Measurements from ENCODE around the gene SLFNL1.
A peak's percentile ranks its signal among the peaks of the same experiment; 100 is the strongest.

The SLFNL1 gene

DNA sequence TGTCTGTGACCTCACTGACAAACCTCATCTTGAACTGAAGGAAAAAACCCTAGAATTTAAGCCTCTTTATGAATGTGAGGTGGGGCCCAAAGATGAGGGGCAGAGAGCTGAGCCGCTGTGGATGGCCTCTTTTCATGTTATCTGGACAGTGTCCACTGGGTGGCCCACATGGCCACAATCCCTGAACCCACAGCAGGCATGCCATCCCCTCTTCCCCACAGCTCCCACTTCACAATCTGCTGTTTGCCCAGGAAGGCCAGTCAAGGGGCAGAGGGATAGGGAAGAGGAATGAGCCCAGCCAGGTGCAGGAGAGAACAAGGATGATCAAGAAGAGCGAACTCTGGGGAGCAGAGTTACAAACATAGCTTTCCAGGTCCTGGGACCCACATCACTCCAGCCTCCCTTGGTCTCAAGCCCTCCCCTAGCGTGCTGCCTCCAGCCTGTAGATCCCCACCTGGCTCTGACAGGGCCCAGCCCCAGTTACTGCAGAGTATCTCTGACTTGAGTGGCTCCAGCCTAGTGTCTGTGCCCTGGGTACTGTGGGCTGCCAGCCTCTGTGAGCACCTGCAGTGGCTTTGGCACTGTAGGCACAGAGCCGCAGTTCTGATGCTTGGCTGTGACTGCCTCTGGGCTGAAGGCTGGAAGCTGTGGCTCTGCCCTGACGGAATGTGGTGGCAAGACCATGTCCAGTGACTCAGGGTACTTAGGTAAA, 1.9 kb upstream of the SLFNL1 start:
- no peak for DNase-seq (ENCODE audit: low read depth)
- no peak overlapping the region for H3K4me3 ChIP-seq (ENCODE audit: control insufficient read depth, low read depth, low read length)
- TF ChIP-seq, protein P1, sequence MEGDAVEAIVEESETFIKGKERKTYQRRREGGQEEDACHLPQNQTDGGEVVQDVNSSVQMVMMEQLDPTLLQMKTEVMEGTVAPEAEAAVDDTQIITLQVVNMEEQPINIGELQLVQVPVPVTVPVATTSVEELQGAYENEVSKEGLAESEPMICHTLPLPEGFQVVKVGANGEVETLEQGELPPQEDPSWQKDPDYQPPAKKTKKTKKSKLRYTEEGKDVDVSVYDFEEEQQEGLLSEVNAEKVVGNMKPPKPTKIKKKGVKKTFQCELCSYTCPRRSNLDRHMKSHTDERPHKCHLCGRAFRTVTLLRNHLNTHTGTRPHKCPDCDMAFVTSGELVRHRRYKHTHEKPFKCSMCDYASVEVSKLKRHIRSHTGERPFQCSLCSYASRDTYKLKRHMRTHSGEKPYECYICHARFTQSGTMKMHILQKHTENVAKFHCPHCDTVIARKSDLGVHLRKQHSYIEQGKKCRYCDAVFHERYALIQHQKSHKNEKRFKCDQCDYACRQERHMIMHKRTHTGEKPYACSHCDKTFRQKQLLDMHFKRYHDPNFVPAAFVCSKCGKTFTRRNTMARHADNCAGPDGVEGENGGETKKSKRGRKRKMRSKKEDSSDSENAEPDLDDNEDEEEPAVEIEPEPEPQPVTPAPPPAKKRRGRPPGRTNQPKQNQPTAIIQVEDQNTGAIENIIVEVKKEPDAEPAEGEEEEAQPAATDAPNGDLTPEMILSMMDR (IDR thresholded peaks at IDR 0.05; ENCODE audit: control insufficient read depth, insufficient read depth, low read depth, low read length, missing control alignments): peak; percentile 36

GRCh38 chr1:41022424-41022823, 899 bp upstream of the SLFNL1 start:
- H3K4me3 ChIP-seq (ENCODE audit: control insufficient read depth, low read depth, low read length): no peak overlapping the region
- DNase-seq (ENCODE audit: low read depth): no peak
- TF ChIP-seq, protein P1 (IDR thresholded peaks at IDR 0.05; ENCODE audit: control insufficient read depth, insufficient read depth, low read depth, low read length, missing control alignments): no peak

GRCh38 chr1:41020654-41021053, 871 bp downstream of the SLFNL1 start:
- DNase-seq (ENCODE audit: low read depth): no peak
- no peak overlapping the region for H3K4me3 ChIP-seq (ENCODE audit: control insufficient read depth, low read depth, low read length)
- TF ChIP-seq, protein P1 (IDR thresholded peaks at IDR 0.05; ENCODE audit: control insufficient read depth, insufficient read depth, low read depth, low read length, missing control alignments): no peak

DNA sequence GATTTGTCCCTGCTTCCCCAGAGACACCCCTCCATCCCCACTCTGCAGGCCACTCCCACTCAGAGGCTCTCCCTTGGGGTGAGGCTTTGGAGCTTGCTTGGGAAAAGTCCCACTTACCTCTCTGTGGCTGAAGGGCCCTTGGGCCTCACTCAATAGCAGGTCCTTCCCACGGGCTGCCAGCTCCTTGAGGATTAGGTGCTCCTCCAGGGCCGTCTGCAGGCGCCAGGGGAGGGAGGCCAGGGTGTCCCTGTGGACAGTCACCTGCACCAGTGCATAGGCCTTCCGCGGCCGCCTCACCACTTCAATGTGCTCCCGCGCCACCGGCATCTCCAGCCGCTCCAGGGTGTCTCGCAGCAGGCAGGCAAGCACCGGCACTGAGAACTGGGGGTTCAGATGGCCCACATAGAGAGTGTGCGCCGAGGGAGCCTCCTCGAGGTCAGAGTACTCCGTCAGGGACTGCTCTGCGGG, 1.4 kb downstream of the SLFNL1 start:
- no peak overlapping the region for H3K4me3 ChIP-seq (ENCODE audit: control insufficient read depth, low read depth, low read length)
- DNase-seq (ENCODE audit: low read depth): no peak
- TF ChIP-seq, protein P1 (IDR thresholded peaks at IDR 0.05; ENCODE audit: control insufficient read depth, insufficient read depth, low read depth, low read length, missing control alignments): no peak

GRCh38 chr1:41019353-41019745, 2.2 kb downstream of the SLFNL1 start:
- no peak overlapping the region for H3K4me3 ChIP-seq (ENCODE audit: control insufficient read depth, low read depth, low read length)
- DNase-seq (ENCODE audit: low read depth): no peak
- TF ChIP-seq, protein P1 (IDR thresholded peaks at IDR 0.05; ENCODE audit: control insufficient read depth, insufficient read depth, low read depth, low read length, missing control alignments): no peak

GRCh38 chr1:41018018-41018410, 3.5 kb downstream of the SLFNL1 start:
- H3K4me3 ChIP-seq (ENCODE audit: control insufficient read depth, low read depth, low read length): no peak overlapping the region
- DNase-seq (ENCODE audit: low read depth): no peak
- TF ChIP-seq, protein P1 (IDR thresholded peaks at IDR 0.05; ENCODE audit: control insufficient read depth, insufficient read depth, low read depth, low read length, missing control alignments): no peak

Data from AG09309 (cell line).